Measurements from ENCODE around the gene IL9. TPM values are rescaled to one million over a fixed set of nuclear protein-coding genes. Genes with fewer than 3 reads are reported as not detected.

The IL9 gene
- total and polyA plus RNA-seq, 2 of the 13 experiments (the other 11 are each of a cell fraction or from before 2014, with no cell fraction given) = not detected

DNA sequence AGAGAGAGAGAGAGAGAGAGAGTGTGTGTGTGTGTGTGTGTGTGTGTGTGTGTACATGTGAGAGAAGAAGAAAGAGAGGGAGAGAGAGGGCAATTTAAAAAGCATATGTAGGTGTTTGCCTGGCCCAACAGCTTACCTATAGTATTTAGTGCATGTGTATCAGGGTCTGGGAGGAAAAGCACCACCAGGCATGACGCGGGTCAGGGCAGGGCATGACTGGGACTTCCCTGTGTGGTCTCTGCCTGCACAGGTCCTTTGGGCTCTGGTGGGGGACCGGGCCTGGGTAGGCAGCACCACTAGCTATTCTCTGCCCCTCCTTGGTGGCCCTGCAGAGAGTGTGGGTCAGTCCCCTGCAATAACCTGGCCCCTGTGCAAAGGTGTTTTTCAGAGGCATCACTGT lies 16.1 kb downstream of the IL9 start (continued):
- TF ChIP-seq, protein P1, sequence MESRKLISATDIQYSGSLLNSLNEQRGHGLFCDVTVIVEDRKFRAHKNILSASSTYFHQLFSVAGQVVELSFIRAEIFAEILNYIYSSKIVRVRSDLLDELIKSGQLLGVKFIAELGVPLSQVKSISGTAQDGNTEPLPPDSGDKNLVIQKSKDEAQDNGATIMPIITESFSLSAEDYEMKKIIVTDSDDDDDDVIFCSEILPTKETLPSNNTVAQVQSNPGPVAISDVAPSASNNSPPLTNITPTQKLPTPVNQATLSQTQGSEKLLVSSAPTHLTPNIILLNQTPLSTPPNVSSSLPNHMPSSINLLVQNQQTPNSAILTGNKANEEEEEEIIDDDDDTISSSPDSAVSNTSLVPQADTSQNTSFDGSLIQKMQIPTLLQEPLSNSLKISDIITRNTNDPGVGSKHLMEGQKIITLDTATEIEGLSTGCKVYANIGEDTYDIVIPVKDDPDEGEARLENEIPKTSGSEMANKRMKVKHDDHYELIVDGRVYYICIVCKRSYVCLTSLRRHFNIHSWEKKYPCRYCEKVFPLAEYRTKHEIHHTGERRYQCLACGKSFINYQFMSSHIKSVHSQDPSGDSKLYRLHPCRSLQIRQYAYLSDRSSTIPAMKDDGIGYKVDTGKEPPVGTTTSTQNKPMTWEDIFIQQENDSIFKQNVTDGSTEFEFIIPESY (CRISPR knock-in tag; IDR thresholded peaks at IDR 0.05) = no peak
- TF ChIP-seq CHD2 (IDR thresholded peaks at IDR 0.05; ENCODE audit: low read depth, low read length) (no peak), TBX3 (IDR thresholded peaks at IDR 0.05; ENCODE audit: borderline replicate concordance) (no peak), ZNF251 (CRISPR knock-in tag; IDR thresholded peaks at IDR 0.05) (no peak), ZNF326 (CRISPR knock-in tag; IDR thresholded peaks at IDR 0.05; ENCODE audit: borderline replicate concordance) (no peak)

DNA sequence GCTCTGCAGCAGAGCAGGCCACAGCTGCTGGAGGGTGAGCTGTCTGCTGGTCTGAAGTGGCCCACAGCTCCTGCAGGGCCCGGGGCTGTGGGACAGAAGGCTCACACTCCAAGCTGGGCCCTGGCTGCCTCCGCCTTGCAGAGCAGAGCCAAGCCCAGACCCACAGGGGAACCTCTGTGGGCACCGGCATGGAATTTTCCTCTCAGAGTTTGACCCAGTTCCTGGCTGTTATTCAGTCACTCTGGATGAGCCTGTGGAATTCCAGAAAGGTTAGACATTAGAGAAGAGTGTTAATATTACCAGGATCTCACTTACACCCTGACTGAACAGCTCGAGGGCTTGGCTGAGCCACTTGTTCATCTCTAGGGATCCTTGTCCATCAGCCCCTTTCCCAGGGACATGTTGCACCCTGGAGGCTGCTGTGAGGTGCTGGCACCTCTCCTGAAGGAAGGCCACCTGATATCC lies 17.5 kb downstream of the IL9 start:
- DNase-seq (ENCODE audit: low spot score) (no peak), ATAC-seq (peak; percentile 68), FAIRE-seq (no peak)
- Histone ChIP-seq H3K27ac (ENCODE audit: extremely low read length, insufficient read depth, low read length) (no peak overlapping the region), H4K20me1 (ENCODE audit: insufficient read depth, low read length) (no peaks in the 10 kb centered on the region), H2AFZ (ENCODE audit: low read length) (no peak overlapping the region), H3K36me3 (replicated peaks in 1 of 2; ENCODE audit: control insufficient read depth in 1 of 2, insufficient read depth in 2 of 2, low read length in 2 of 2) (no peaks in the 10 kb centered on the region), H3K9ac (ENCODE audit: insufficient read depth, low read depth, low read length) (no peak overlapping the region), H3K4me1 (ENCODE audit: insufficient read depth, low read length) (peaks cover 14% of the 10 kb centered on the region), H3K27me3 (ENCODE audit: control insufficient read depth in 1 of 2, insufficient read depth in 2 of 2, low read length in 2 of 2) (0 out of 5 replicates have a peak, but pooled peaks cover 0 to 2% of the 10 kb centered on the region in 2 experiments), H3K9me3 (ENCODE audit: low read length) (no peaks in the 10 kb centered on the region), H3K4me2 (ENCODE audit: low read depth, low read length) (peak overlapping the region; percentile 29; the same call in 1 of the 2 replicates), H3K4me3 (replicated peaks in 1 of 3; ENCODE audit: insufficient read depth in 1 of 3, low read depth in 2 of 3, low read length in 3 of 3) (no peak overlapping the region), H3K79me2 (ENCODE audit: insufficient read depth, low read length) (no peaks in the 10 kb centered on the region)
- ChIA-PET POLR2A (no interaction called here), CTCF (ENCODE audit: low intra/inter-chr PET ratio, low total read pairs) (no interaction called here)
- no TSS peak for BruUV-seq (replicated peaks)
- TF ChIP-seq RBAK (CRISPR knock-in tag; IDR thresholded peaks at IDR 0.05) = no peak
- TF ChIP-seq MBNL3 (CRISPR knock-in tag; conservative IDR thresholded peaks at IDR 0.05) = no peak
- TF ChIP-seq ZNF326 (CRISPR knock-in tag; IDR thresholded peaks at IDR 0.05; ENCODE audit: borderline replicate concordance) = no peak
- TF ChIP-seq STAG1 (CRISPR knock-in tag; IDR thresholded peaks at IDR 0.05) = no peak
- TF ChIP-seq, protein P2, sequence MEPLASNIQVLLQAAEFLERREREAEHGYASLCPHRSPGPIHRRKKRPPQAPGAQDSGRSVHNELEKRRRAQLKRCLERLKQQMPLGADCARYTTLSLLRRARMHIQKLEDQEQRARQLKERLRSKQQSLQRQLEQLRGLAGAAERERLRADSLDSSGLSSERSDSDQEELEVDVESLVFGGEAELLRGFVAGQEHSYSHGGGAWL (CRISPR knock-in tag; IDR thresholded peaks at IDR 0.05) = no peak
- no peak for TF ChIP-seq POLR2A (IDR thresholded peaks at IDR 0.05; ENCODE audit: insufficient read depth in 1 of 2, low read depth in 2 of 2, low read length in 2 of 2)
- no peak for TF ChIP-seq ZSCAN25 (CRISPR knock-in tag; IDR thresholded peaks at IDR 0.05)
- TF ChIP-seq, protein P3, sequence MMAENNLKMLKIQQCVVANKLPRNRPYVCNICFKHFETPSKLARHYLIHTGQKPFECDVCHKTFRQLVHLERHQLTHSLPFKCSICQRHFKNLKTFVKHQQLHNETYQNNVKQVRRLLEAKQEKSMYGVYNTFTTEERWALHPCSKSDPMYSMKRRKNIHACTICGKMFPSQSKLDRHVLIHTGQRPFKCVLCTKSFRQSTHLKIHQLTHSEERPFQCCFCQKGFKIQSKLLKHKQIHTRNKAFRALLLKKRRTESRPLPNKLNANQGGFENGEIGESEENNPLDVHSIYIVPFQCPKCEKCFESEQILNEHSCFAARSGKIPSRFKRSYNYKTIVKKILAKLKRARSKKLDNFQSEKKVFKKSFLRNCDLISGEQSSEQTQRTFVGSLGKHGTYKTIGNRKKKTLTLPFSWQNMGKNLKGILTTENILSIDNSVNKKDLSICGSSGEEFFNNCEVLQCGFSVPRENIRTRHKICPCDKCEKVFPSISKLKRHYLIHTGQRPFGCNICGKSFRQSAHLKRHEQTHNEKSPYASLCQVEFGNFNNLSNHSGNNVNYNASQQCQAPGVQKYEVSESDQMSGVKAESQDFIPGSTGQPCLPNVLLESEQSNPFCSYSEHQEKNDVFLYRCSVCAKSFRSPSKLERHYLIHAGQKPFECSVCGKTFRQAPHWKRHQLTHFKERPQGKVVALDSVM (CRISPR knock-in tag; IDR thresholded peaks at IDR 0.05) = no peak
- no peak for TF ChIP-seq ATM (IDR thresholded peaks at IDR 0.05; ENCODE audit: borderline replicate concordance)
- TF ChIP-seq, protein P4, sequence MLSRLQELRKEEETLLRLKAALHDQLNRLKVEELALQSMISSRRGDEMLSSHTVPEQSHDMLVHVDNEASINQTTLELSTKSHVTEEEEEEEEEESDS (CRISPR knock-in tag; IDR thresholded peaks at IDR 0.05; ENCODE audit: borderline replicate concordance) = no peak
- no peak for TF ChIP-seq ATRX (CRISPR knock-in tag; IDR thresholded peaks at IDR 0.05; ENCODE audit: borderline replicate concordance)
- TF ChIP-seq ZNF782 (CRISPR knock-in tag; IDR thresholded peaks at IDR 0.05; ENCODE audit: borderline replicate concordance) = no peak
- TF ChIP-seq ADNP (CRISPR knock-in tag; IDR thresholded peaks at IDR 0.05) = no peak
- no peak for TF ChIP-seq TBX2 (CRISPR knock-in tag; IDR thresholded peaks at IDR 0.05; ENCODE audit: borderline replicate concordance)
- in situ Hi-C loops (cut with HindIII; ENCODE audit: extremely low pct_ligation_motif_present, low pct_unique_long_range_greater_than_20kb) = no loop called here
- 0% methylated on average over 1 of the region's 4 CpGs for WGBS (ENCODE audit: low lambda C conversion rate)
- intact Hi-C loops (cut with micrococcal nuclease; ENCODE audit: unreplicated experiment) = no loop called here
